A549 (cell line): ENCODE results near the gene KLHL6. TPM values are rescaled to one million over a fixed set of nuclear protein-coding genes. Genes with fewer than 3 reads are reported as not detected.
A peak's percentile ranks its signal among the peaks of the same experiment; 100 is the strongest.

ENCODE experiments used
- ATAC-seq, 2 experiments: fragments of 200-7000 bp in 1 of 2; fragments of >200 bp in 1 of 2; cut with Nextera tagmentation in 1 of 2; cut with Tn5 transposase in 1 of 2; 3 replicates each; pipeline versions ENCODE4 v1.8.0 to v1.9.1; 2018 to 2020; ENCODE audit warnings: mild to moderate bottlenecking in 1 of 2, moderate library complexity in 1 of 2
- CTCF ChIA-PET: fragments of 300-600 bp; sonication (Branson Sonifier 250); formaldehyde crosslinking; extraction: SDS; loops from one replicate; lab custom pipeline; 2021; ENCODE audit warnings: antibody characterized with exemption, inconsistent platforms; lab: Yijun Ruan, JAX
- POLR2A ChIA-PET: fragments of 350-600 bp; formaldehyde crosslinking; extraction: SDS; loops from one replicate; lab custom pipeline; 2021; ENCODE audit warnings: antibody characterized with exemption, inconsistent platforms; lab: Yijun Ruan, JAX
- DNase-seq, 2 experiments: peaks; one replicate each; pipeline versions ENCODE4 v3.0.0 to v3.0.0-alpha.2; 2011 to 2016; ENCODE audit warnings: low read depth in 1 of 2, low spot score in 1 of 2
- FAIRE-seq: peaks from 2 replicates; lab custom pipeline; 2011; peaks lifted over from hg19 to GRCh38; lab: Jason Lieb, UNC
- H3K27ac ChIP-seq, 2 experiments: fragments of >200 bp; sonication (Bioruptor Twin); formaldehyde crosslinking; 3 replicates each; pipeline ENCODE4 v1.5.1; 2016 to 2017
- H3K4me1 ChIP-seq: fragments of >200 bp; sonication (Bioruptor Twin); formaldehyde crosslinking; 3 replicates; pipeline ENCODE4 v1.6.1; 2016
- H3K4me2 ChIP-seq: fragments of >200 bp; sonication (Bioruptor Twin); formaldehyde crosslinking; 3 replicates; pipeline ENCODE4 v1.6.1; 2016
- H3K4me3 ChIP-seq: fragments of >200 bp; sonication (Bioruptor Twin); formaldehyde crosslinking; 3 replicates; pipeline ENCODE4 v1.5.1; 2016
- H3K9me3 ChIP-seq: fragments of >200 bp; sonication (Bioruptor Twin); formaldehyde crosslinking; 3 replicates; pipeline ENCODE4 v1.6.1; 2016
- BCL3 ChIP-seq: fragments of >200 bp; sonication (Bioruptor Twin); formaldehyde crosslinking; IDR thresholded peaks from 3 replicates; pipeline ENCODE4 v1.6.1; 2016
- CHD4 ChIP-seq: fragments of 200-600 bp; sonication (generic); IDR thresholded peaks from 2 replicates; pipeline ENCODE4 v1.6.1; 2016; ENCODE audit warnings: antibody characterized with exemption, mild to moderate bottlenecking, borderline replicate concordance
- EHF ChIP-seq: fragments of 250-450 bp; sonication (Bioruptor Pico); IDR thresholded peaks from 2 replicates; pipeline ENCODE4 v1.5.0; 2020; ENCODE audit warnings: mild to moderate bottlenecking
- ELK1 ChIP-seq: fragments of 150-350 bp; IDR thresholded peaks from 2 replicates; pipeline ENCODE4 v1.6.1; 2014; ENCODE audit warnings: low read depth, mild to moderate bottlenecking, low read length
- FOSL2 ChIP-seq, 2 experiments: fragments of 450-650 bp in 1 of 2; fragments of >200 bp in 1 of 2; sonication (Bioruptor Twin) in 1 of 2; formaldehyde crosslinking; IDR thresholded peaks; 2 replicates each; pipeline versions ENCODE4 v1.5.0 to v1.6.1; 2016 to 2020; ENCODE audit warnings: mild to moderate bottlenecking in 1 of 2, moderate library complexity in 1 of 2
- HES2 ChIP-seq: fragments of >200 bp; sonication (Bioruptor Twin); formaldehyde crosslinking; IDR thresholded peaks from 2 replicates; pipeline ENCODE4 v1.6.1; 2016
- KDM5A ChIP-seq: fragments of 200-600 bp; sonication (generic); IDR thresholded peaks from 2 replicates; pipeline ENCODE4 v1.6.1; 2016; ENCODE audit warnings: antibody characterized with exemption, mild to moderate bottlenecking
- MAFK ChIP-seq: fragments of 450-650 bp; IDR thresholded peaks from 2 replicates; pipeline ENCODE4 v1.6.1; 2014; ENCODE audit not compliant: partially characterized antibody
- NR3C1 ChIP-seq: fragments of >200 bp; sonication (Bioruptor Twin); formaldehyde crosslinking; IDR thresholded peaks from 3 replicates; pipeline ENCODE4 v1.6.1; 2017
- RCOR1 ChIP-seq: fragments of 150-350 bp; IDR thresholded peaks from 2 replicates; pipeline ENCODE4 v1.6.1; 2014; ENCODE audit warnings: antibody characterized with exemption, low read length, low read depth
- RFX5 ChIP-seq: fragments of 450-650 bp; IDR thresholded peaks from 2 replicates; pipeline ENCODE4 v1.7.1; 2014; ENCODE audit warnings: antibody characterized with exemption, mild to moderate bottlenecking, moderate library complexity
- SMC3 ChIP-seq: fragments of >200 bp; sonication (Bioruptor Twin); formaldehyde crosslinking; IDR thresholded peaks from 3 replicates; pipeline ENCODE4 v1.6.1; 2018; ENCODE audit warnings: inconsistent platforms
- SREBF2 ChIP-seq: fragments of 450-650 bp; IDR thresholded peaks from 2 replicates; pipeline ENCODE4 v1.6.1; 2014; ENCODE audit warnings: mild to moderate bottlenecking, moderate library complexity
- TFCP2L1 ChIP-seq: fragments of 250-450 bp; sonication (Bioruptor Pico); IDR thresholded peaks from 2 replicates; pipeline ENCODE4 v1.5.0; 2021; ENCODE audit warnings: mild to moderate bottlenecking
- TP53 ChIP-seq: fragments of 250-450 bp; sonication (Bioruptor Pico); IDR thresholded peaks from 2 replicates; pipeline ENCODE4 v1.5.0; 2021; ENCODE audit warnings: mild to moderate bottlenecking, moderate library complexity
- ZFP36 ChIP-seq: fragments of 450-650 bp; IDR thresholded peaks from 2 replicates; pipeline ENCODE4 v1.6.1; 2014; ENCODE audit warnings: borderline replicate concordance; ENCODE audit not compliant: partially characterized antibody
- WGBS: methylation state at CpG from one replicate; pipeline ENCODE4 v1.1.6; 2017; ENCODE audit errors: missing lambda C conversion rate; 5-methylcytosine and 5-hydroxymethylcytosine counted together
- polyA plus RNA-seq, 4 experiments: library from polyadenylated mRNA; depleted of rRNA in 3 of 4; stranded (reverse); fragments of >200 nt; fragmentation: RNase III in 1 of 4; extraction: RNeasy Plus Mini Kit Qiagen cat#74134 plus additional on column Dnase treatment in 1 of 4; gene quantifications; 2 replicates in 3 of 4; 3 replicates in 1 of 4; pipeline ENCODE4 v1.2.3, GENCODE V29; 2011 to 2017
- TF ChIP-seq, protein P1 (sequence below): fragments of >200 bp; sonication (Bioruptor Twin); formaldehyde crosslinking; IDR thresholded peaks from 3 replicates; pipeline ENCODE4 v1.5.1; 2016
- TF ChIP-seq, protein P2 (sequence below): IDR thresholded peaks from 2 replicates; pipeline ENCODE4 v1.6.1; 2012
- TF ChIP-seq, protein P3 (sequence below): IDR thresholded peaks from 2 replicates; pipeline ENCODE4 v1.6.1; 2012; ENCODE audit warnings: low read depth, borderline replicate concordance
- TF ChIP-seq, protein P4 (sequence below): fragments of 200-600 bp; sonication (generic); IDR thresholded peaks from 2 replicates; pipeline ENCODE4 v1.6.1; 2016; ENCODE audit warnings: antibody characterized with exemption, mild to moderate bottlenecking, moderate library complexity

The KLHL6 gene
- polyA plus RNA-seq, 2 of the 4 experiments (the other 2 are of a cell fraction), result not detected

DNA sequence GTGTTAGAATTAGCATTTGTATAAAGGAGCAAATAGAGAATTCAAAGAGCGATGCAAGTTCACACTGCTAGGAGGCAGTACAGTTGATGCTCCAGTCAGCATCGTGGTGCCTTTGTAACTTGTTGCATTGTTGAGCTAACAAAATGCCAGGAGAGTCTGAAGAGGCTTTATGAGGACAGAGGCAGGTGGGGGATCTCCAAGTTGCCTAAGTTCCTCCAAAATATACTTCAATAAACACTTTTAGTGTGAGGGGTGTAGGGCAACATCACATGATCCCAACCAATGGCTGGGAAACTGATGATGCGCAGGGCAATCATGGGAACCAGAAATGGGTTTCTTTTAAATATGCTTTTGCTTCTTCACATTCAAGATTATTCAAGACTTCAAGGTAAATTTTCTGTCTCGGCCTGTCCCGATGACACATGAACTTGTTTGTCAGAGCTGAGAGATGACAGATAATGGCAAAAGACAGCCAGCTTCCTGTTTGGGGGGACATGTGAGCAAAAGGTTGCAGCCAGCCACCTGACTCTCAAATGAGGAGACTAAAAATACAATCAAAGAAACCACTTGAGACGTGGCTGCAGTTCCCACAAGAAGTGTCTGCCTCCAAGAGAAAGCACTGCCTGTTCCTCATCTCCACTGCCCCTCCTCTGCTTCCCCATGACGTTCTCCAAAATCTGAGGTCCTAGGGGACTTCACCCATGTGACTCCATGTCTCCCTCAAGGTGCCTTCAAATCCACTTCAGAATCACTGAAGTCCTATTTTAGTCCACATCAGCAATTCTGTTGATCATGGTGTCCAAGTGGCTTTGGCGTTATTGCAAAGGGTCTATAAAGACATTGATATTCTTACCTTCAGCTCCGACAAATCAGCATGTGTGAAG is 39.3 kb downstream of the KLHL6 start:
- POLR2A ChIA-PET, result no interaction called here
- CTCF ChIA-PET, result interaction anchor here (0.7 to 2.3 kb wide), 3 partner anchors 14 to 251 kb away, joined by 3 to 5 read pairs (median 3); no protein-coding TSS in a partner anchor
- DNase-seq (no peak), FAIRE-seq (no peak), ATAC-seq (no peak)
- Histone ChIP-seq H3K27ac (no peak overlapping the region), H3K4me3 (no peak overlapping the region), H3K4me1 (no peaks in the 10 kb centered on the region), H3K9me3 (no peaks in the 10 kb centered on the region), H3K4me2 (no peak overlapping the region)
- TF ChIP-seq SMC3 (no peak), MAFK (peak; percentile 24)
- 72% methylated on average over 9 of the region's 9 CpGs for WGBS

DNA sequence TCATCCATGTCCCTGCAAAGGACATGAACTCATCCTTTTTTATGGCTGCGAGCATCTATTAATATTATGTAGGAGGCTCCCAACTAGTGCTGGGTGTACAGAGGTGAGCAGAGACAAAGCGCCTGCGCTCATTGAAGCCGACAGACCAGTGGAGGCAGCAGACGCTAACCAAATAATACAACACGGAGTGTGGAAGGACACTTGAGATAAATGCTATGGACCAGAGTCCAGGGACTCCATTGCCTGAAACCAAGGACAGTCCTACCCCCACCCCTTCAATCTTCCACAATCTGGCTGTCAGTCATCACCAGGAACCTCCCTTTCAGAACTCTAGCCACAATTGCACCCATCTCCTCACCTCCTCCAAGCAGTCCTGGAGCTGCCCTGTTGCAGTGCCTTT is 41.5 kb downstream of the KLHL6 start:
- Histone ChIP-seq H3K27ac (no peak overlapping the region), H3K4me2 (no peak overlapping the region), H3K9me3 (no peaks in the 10 kb centered on the region), H3K4me3 (no peak overlapping the region), H3K4me1 (no peaks in the 10 kb centered on the region)
- WGBS, result 94% methylated on average over 6 of the region's 6 CpGs
- ChIA-PET POLR2A (no interaction called here), CTCF (interaction anchor here (0.6 kb wide), 1 partner anchor 24 kb away, joined by 3 read pairs; no protein-coding TSS in a partner anchor)
- TF ChIP-seq TP53 (CRISPR knock-in tag), result no peak
- TF ChIP-seq ZFP36, result no peak
- TF ChIP-seq EHF, result no peak
- TF ChIP-seq NR3C1, result no peak
- no peak for TF ChIP-seq FOSL2 (IDR thresholded peaks at IDR 0.05)
- no peak for TF ChIP-seq FOSL2 (CRISPR knock-in tag; IDR thresholded peaks at IDR 0.05)
- TF ChIP-seq RFX5, result no peak
- TF ChIP-seq KDM5A, result no peak
- TF ChIP-seq, protein P1, sequence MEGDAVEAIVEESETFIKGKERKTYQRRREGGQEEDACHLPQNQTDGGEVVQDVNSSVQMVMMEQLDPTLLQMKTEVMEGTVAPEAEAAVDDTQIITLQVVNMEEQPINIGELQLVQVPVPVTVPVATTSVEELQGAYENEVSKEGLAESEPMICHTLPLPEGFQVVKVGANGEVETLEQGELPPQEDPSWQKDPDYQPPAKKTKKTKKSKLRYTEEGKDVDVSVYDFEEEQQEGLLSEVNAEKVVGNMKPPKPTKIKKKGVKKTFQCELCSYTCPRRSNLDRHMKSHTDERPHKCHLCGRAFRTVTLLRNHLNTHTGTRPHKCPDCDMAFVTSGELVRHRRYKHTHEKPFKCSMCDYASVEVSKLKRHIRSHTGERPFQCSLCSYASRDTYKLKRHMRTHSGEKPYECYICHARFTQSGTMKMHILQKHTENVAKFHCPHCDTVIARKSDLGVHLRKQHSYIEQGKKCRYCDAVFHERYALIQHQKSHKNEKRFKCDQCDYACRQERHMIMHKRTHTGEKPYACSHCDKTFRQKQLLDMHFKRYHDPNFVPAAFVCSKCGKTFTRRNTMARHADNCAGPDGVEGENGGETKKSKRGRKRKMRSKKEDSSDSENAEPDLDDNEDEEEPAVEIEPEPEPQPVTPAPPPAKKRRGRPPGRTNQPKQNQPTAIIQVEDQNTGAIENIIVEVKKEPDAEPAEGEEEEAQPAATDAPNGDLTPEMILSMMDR, result no peak
- no peak for TF ChIP-seq ELK1
- TF ChIP-seq TFCP2L1 (CRISPR knock-in tag), result no peak
- TF ChIP-seq, protein P2, sequence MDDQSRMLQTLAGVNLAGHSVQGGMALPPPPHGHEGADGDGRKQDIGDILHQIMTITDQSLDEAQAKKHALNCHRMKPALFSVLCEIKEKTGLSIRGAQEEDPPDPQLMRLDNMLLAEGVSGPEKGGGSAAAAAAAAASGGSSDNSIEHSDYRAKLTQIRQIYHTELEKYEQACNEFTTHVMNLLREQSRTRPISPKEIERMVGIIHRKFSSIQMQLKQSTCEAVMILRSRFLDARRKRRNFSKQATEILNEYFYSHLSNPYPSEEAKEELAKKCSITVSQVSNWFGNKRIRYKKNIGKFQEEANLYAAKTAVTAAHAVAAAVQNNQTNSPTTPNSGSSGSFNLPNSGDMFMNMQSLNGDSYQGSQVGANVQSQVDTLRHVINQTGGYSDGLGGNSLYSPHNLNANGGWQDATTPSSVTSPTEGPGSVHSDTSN, result no peak
- no peak for TF ChIP-seq BCL3
- no peak for TF ChIP-seq HES2
- no peak for TF ChIP-seq RCOR1
- no peak for TF ChIP-seq SREBF2
- TF ChIP-seq, protein P3, sequence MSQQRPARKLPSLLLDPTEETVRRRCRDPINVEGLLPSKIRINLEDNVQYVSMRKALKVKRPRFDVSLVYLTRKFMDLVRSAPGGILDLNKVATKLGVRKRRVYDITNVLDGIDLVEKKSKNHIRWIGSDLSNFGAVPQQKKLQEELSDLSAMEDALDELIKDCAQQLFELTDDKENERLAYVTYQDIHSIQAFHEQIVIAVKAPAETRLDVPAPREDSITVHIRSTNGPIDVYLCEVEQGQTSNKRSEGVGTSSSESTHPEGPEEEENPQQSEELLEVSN, result no peak
- TF ChIP-seq CHD4, result no peak
- TF ChIP-seq, protein P4, sequence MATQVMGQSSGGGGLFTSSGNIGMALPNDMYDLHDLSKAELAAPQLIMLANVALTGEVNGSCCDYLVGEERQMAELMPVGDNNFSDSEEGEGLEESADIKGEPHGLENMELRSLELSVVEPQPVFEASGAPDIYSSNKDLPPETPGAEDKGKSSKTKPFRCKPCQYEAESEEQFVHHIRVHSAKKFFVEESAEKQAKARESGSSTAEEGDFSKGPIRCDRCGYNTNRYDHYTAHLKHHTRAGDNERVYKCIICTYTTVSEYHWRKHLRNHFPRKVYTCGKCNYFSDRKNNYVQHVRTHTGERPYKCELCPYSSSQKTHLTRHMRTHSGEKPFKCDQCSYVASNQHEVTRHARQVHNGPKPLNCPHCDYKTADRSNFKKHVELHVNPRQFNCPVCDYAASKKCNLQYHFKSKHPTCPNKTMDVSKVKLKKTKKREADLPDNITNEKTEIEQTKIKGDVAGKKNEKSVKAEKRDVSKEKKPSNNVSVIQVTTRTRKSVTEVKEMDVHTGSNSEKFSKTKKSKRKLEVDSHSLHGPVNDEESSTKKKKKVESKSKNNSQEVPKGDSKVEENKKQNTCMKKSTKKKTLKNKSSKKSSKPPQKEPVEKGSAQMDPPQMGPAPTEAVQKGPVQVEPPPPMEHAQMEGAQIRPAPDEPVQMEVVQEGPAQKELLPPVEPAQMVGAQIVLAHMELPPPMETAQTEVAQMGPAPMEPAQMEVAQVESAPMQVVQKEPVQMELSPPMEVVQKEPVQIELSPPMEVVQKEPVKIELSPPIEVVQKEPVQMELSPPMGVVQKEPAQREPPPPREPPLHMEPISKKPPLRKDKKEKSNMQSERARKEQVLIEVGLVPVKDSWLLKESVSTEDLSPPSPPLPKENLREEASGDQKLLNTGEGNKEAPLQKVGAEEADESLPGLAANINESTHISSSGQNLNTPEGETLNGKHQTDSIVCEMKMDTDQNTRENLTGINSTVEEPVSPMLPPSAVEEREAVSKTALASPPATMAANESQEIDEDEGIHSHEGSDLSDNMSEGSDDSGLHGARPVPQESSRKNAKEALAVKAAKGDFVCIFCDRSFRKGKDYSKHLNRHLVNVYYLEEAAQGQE, result no peak
- ATAC-seq (no peak), FAIRE-seq (no peak), DNase-seq (no peak)
